ENCODE results near the gene DOLK. TPM values are rescaled to one million over a fixed set of nuclear protein-coding genes. Genes with fewer than 3 reads are reported as not detected.
A peak's percentile ranks its signal among the peaks of the same experiment; 100 is the strongest.

Gene DOLK
- total RNA-seq, 6 experiments from 2014 or later = 27.8 to 34.4 (median 31.6) TPM

- Mint-ChIP-seq H3K27ac (0 out of 2 replicates have a peak overlapping the region, but pooled peaks have one; percentile 21), H3K4me3 (no peak overlapping the region), H3K4me1 (ENCODE audit: low read depth) (peaks cover 30% of the 10 kb centered on the region), H3K27me3 (ENCODE audit: insufficient read depth) (peaks cover 3% of the 10 kb centered on the region; the same call in 1 of the 2 replicates), H3K9me3 (no peaks in the 10 kb centered on the region), H3K36me3 (ENCODE audit: low read depth) (peaks cover 17% of the 10 kb centered on the region)
- no peak for DNase-seq
- TF ChIP-seq CTCF (IDR thresholded peaks at IDR 0.05) = no peak
These were observed 44.3 kb downstream of the DOLK start for GRCh38 chr9:128903079-128903461.

- Mint-ChIP-seq H3K27ac (peak overlapping the region; percentile 21), H3K27me3 (ENCODE audit: insufficient read depth) (peaks cover 3% of the 10 kb centered on the region; the same call in 1 of the 2 replicates), H3K4me1 (ENCODE audit: low read depth) (peaks cover 30% of the 10 kb centered on the region), H3K36me3 (ENCODE audit: low read depth) (peaks cover 15% of the 10 kb centered on the region), H3K4me3 (no peak overlapping the region), H3K9me3 (no peaks in the 10 kb centered on the region)
- TF ChIP-seq CTCF (IDR thresholded peaks at IDR 0.05) = no peak
- DNase-seq = no peak
These were observed 44.9 kb downstream of the DOLK start for GRCh38 chr9:128902351-128903078.

- Mint-ChIP-seq H3K4me1 (ENCODE audit: low read depth) (peaks cover 30% of the 10 kb centered on the region), H3K36me3 (ENCODE audit: low read depth) (peaks cover 13% of the 10 kb centered on the region; the same call in 1 of the 2 replicates), H3K9me3 (no peaks in the 10 kb centered on the region), H3K27ac (no peak overlapping the region), H3K27me3 (ENCODE audit: insufficient read depth) (peaks cover 3% of the 10 kb centered on the region; the same call in 1 of the 2 replicates), H3K4me3 (no peak overlapping the region)
- DNase-seq = no peak
- TF ChIP-seq CTCF (IDR thresholded peaks at IDR 0.05) = no peak
These were observed 45.6 kb downstream of the DOLK start for GRCh38 chr9:128901822-128902221.

- no peak for DNase-seq
- H3K4me3 Mint-ChIP-seq = no peak overlapping the region
- TF ChIP-seq CTCF (IDR thresholded peaks at IDR 0.05) = no peak
- H3K4me1 Mint-ChIP-seq (ENCODE audit: low read depth) = peaks cover 30% of the 10 kb centered on the region
- H3K27ac Mint-ChIP-seq = no peak overlapping the region
- peaks cover 3% of the 10 kb centered on the region; the same call in 1 of the 2 replicates for H3K27me3 Mint-ChIP-seq (ENCODE audit: insufficient read depth)
- H3K9me3 Mint-ChIP-seq = no peaks in the 10 kb centered on the region
- peaks cover 14% of the 10 kb centered on the region; the same call in 1 of the 2 replicates for H3K36me3 Mint-ChIP-seq (ENCODE audit: low read depth)
These were observed 46.0 kb downstream of the DOLK start for GRCh38 chr9:128901379-128901778.

GRCh38 chr9:128899566-128900322 lies 47.7 kb downstream of the DOLK start:
- H3K4me3 Mint-ChIP-seq = no peak overlapping the region
- TF ChIP-seq CTCF (IDR thresholded peaks at IDR 0.05) = no peak
- DNase-seq = no peak
- H3K27me3 Mint-ChIP-seq (ENCODE audit: insufficient read depth) = peaks cover 3% of the 10 kb centered on the region; the same call in 1 of the 2 replicates
- peaks cover 30% of the 10 kb centered on the region for H3K4me1 Mint-ChIP-seq (ENCODE audit: low read depth)
- H3K9me3 Mint-ChIP-seq = no peaks in the 10 kb centered on the region
- H3K36me3 Mint-ChIP-seq (ENCODE audit: low read depth) = peaks cover 14% of the 10 kb centered on the region; the same call in 1 of the 2 replicates
- H3K27ac Mint-ChIP-seq = peak overlapping the region; percentile 23
